K562 (cell line): ENCODE data around the gene AKT2. TPM values are rescaled to one million over a fixed set of nuclear protein-coding genes. Genes with fewer than 3 reads are reported as not detected.

ENCODE experiments used
- ATAC-seq: fragments of 200-7000 bp; cut with Tn5 transposase; 3 replicates; pipeline ENCODE4 v1.9.1; 2020; ENCODE audit warnings: moderate library complexity
- BruUV-seq: library from RNA; stranded (reverse); fragments of 400-500 nt; replicated peaks from 2 replicates; lab custom pipeline; 2021; lab: Mats Ljungman, UMichigan
- CTCF ChIA-PET: fragments of 300-600 bp; formaldehyde crosslinking; extraction: SDS; loops from one replicate; lab custom pipeline; 2021; ENCODE audit warnings: low intra/inter-chr PET ratio; lab: Yijun Ruan, JAX
- POLR2A ChIA-PET: fragments of 300-600, 350-650 bp; sonication (Branson Sonifier 250); formaldehyde crosslinking; extraction: SDS; loops from one replicate; lab custom pipeline; 2021; ENCODE audit warnings: antibody characterized with exemption, inconsistent platforms; lab: Yijun Ruan, JAX
- DNase-seq, 4 experiments: peaks; one replicate each; pipeline versions ENCODE4 v3.0.0 to v3.0.0-alpha.2; 2011 to 2018; ENCODE audit warnings: low spot score in 3 of 4, mixed read lengths in 3 of 4; ENCODE audit errors: extremely low read depth in 1 of 4
- FAIRE-seq: peaks from 2 replicates; lab custom pipeline; 2011; peaks lifted over from hg19 to GRCh38; lab: Jason Lieb, UNC
- H2AFZ ChIP-seq: 2 replicates; pipeline ENCODE4 v1.6.0; 2011; ENCODE audit warnings: low read depth, low read length, control low read depth, inconsistent platforms
- H3K27ac ChIP-seq: fragments of 200-600 bp; 3 replicates; pipeline ENCODE4 v1.8.0; 2011; ENCODE audit warnings: low read depth, mild to moderate bottlenecking, control low read depth, inconsistent platforms, low read length, moderate library complexity, mixed read lengths; ENCODE audit errors: extremely low read depth
- H3K27me3 ChIP-seq, 2 experiments: fragments of 300-600 bp in 1 of 2; 2 replicates in 1 of 2; 3 replicates in 1 of 2; pipeline versions ENCODE4 v1.6.0 to v1.8.0; 2011; ENCODE audit warnings: inconsistent platforms in 2 of 2, low read length in 2 of 2, mild to moderate bottlenecking in 1 of 2, mixed read lengths in 1 of 2, moderate library complexity in 1 of 2; ENCODE audit not compliant: control insufficient read depth in 2 of 2, insufficient read depth in 2 of 2
- H3K36me3 ChIP-seq: fragments of 300-600 bp; 3 replicates; pipeline ENCODE4 v1.8.0; 2011; ENCODE audit warnings: mild to moderate bottlenecking, low read length, inconsistent platforms; ENCODE audit not compliant: control insufficient read depth, insufficient read depth
- H3K4me1 ChIP-seq, 2 experiments: fragments of 200-600 bp in 1 of 2; replicated peaks in 1 of 2; 2 replicates in 1 of 2; 3 replicates in 1 of 2; pipeline versions ENCODE4 v1.5.1 to v1.8.0; 2011; ENCODE audit warnings: inconsistent platforms in 2 of 2, low read length in 2 of 2, mild to moderate bottlenecking in 1 of 2, mixed read lengths in 1 of 2, moderate library complexity in 1 of 2; ENCODE audit not compliant: control insufficient read depth in 2 of 2, insufficient read depth in 2 of 2
- H3K4me2 ChIP-seq: 2 replicates; pipeline ENCODE4 v1.6.1; 2011; ENCODE audit warnings: low read length, control low read depth, inconsistent platforms, mixed read lengths; ENCODE audit not compliant: insufficient read depth
- H3K4me3 ChIP-seq: fragments of 200-600 bp; sonication (generic), shearing (Covaris generic); 2 replicates; pipeline ENCODE4 v1.5.1; 2016; ENCODE audit warnings: control low read depth, inconsistent platforms
- H3K79me2 ChIP-seq: fragments of 200-600 bp; 3 replicates; pipeline ENCODE4 v1.8.0; 2011; ENCODE audit warnings: low read length, inconsistent platforms; ENCODE audit not compliant: control insufficient read depth, insufficient read depth
- H3K9ac ChIP-seq, 2 experiments: 2 replicates each; pipeline versions ENCODE4 v1.6.0 to v1.6.1; 2011; ENCODE audit warnings: low read depth in 2 of 2, low read length in 2 of 2, control low read depth in 1 of 2, inconsistent platforms in 1 of 2, mild to moderate bottlenecking in 1 of 2, mixed read lengths in 1 of 2; ENCODE audit not compliant: insufficient read depth in 1 of 2
- H3K9me1 ChIP-seq: one replicate; pipeline ENCODE4 v1.6.0; 2011; ENCODE audit warnings: inconsistent platforms, mild to moderate bottlenecking, low read length, moderate library complexity; ENCODE audit not compliant: control insufficient read depth, insufficient read depth
- H3K9me3 ChIP-seq: replicated peaks from 2 replicates; pipeline ENCODE4 v1.5.1; 2011; ENCODE audit warnings: low read depth, low read length, inconsistent platforms; ENCODE audit not compliant: control insufficient read depth, insufficient read depth
- H4K20me1 ChIP-seq: replicated peaks from 2 replicates; pipeline ENCODE4 v1.6.1; 2011; ENCODE audit warnings: low read length, inconsistent platforms, mixed read lengths; ENCODE audit not compliant: control insufficient read depth, insufficient read depth
- C11orf30 ChIP-seq: fragments of 450-650 bp; IDR thresholded peaks from 2 replicates; pipeline ENCODE4 v1.6.1; 2016; ENCODE audit warnings: low read depth, mild to moderate bottlenecking
- CC2D1A ChIP-seq: fragments of 450-650 bp; IDR thresholded peaks from 2 replicates; pipeline ENCODE4 v1.6.1; 2017; ENCODE audit warnings: mild to moderate bottlenecking
- CHD2 ChIP-seq: IDR thresholded peaks from 2 replicates; pipeline ENCODE4 v1.6.1; 2011; ENCODE audit warnings: low read depth, low read length
- ELF1 ChIP-seq: fragments of 200-800 bp; sonication (Bioruptor generic); IDR thresholded peaks from 2 replicates; pipeline ENCODE4 v1.6.1; 2016; ENCODE audit warnings: missing genetic modification characterization, missing compliant biosample characterization
- FOS ChIP-seq: IDR thresholded peaks from 3 replicates; pipeline ENCODE4 v1.6.1; 2011; ENCODE audit not compliant: insufficient read length; ENCODE audit errors: extremely low read depth
- GABPA ChIP-seq: fragments of 200-800 bp; sonication (Bioruptor generic); conservative IDR thresholded peaks from 2 replicates; pipeline ENCODE4 v1.6.1; 2016; ENCODE audit warnings: low read depth, missing genetic modification characterization, missing compliant biosample characterization
- GTF2E2 ChIP-seq: fragments of 200-800 bp; sonication (Bioruptor generic); IDR thresholded peaks from 2 replicates; pipeline ENCODE4 v1.6.1; 2016; ENCODE audit warnings: missing genetic modification characterization, missing compliant biosample characterization
- MBD2 ChIP-seq: sonication (generic); IDR thresholded peaks from 2 replicates; pipeline ENCODE4 v1.6.1; 2016; ENCODE audit warnings: low read depth, borderline replicate concordance
- PHF21A ChIP-seq: fragments of 450-650 bp; IDR thresholded peaks from 2 replicates; pipeline ENCODE4 v1.6.1; 2017; ENCODE audit warnings: low read depth, borderline replicate concordance
- RB1 ChIP-seq: fragments of 450-650 bp; IDR thresholded peaks from 2 replicates; pipeline ENCODE4 v1.6.1; 2017; ENCODE audit warnings: low read depth, mild to moderate bottlenecking
- SIN3A ChIP-seq, 2 experiments: fragments of 150-350 bp in 1 of 2; IDR thresholded peaks; 2 replicates each; pipeline ENCODE4 v1.6.1; 2011 to 2016; ENCODE audit warnings: borderline replicate concordance in 2 of 2, low read depth in 2 of 2, low read length in 2 of 2, mild to moderate bottlenecking in 2 of 2, moderate library complexity in 2 of 2; ENCODE audit not compliant: control insufficient read depth in 1 of 2
- SMC3 ChIP-seq: conservative IDR thresholded peaks from 2 replicates; pipeline ENCODE4 v1.6.1; 2011; ENCODE audit warnings: low read depth, low read length, improper control_type of control experiment; ENCODE audit not compliant: insufficient read depth
- TEAD4 ChIP-seq, 2 experiments: sonication (generic) in 1 of 2; formaldehyde crosslinking in 1 of 2; IDR thresholded peaks; 2 replicates each; pipeline versions ENCODE4 v1.6.1 to v1.8.0; 2012 to 2022; ENCODE audit warnings: borderline replicate concordance in 1 of 2, inconsistent platforms in 1 of 2, low read length in 1 of 2, mild to moderate bottlenecking in 1 of 2, missing genetic modification reagents in 1 of 2
- ZNF780A ChIP-seq: fragments of 250-450 bp; sonication (Bioruptor Pico); IDR thresholded peaks from 2 replicates; pipeline ENCODE4 v1.5.0; 2021; ENCODE audit warnings: mild to moderate bottlenecking
- WGBS: fragments of 100-300 bp; shearing (Covaris generic); methylation state at CpG from one replicate; pipeline ENCODE4 v1.1.6; 2016; ENCODE audit warnings: low coverage, mixed read lengths; ENCODE audit not compliant: insufficient coverage; ENCODE audit errors: missing lambda C conversion rate; 5-methylcytosine and 5-hydroxymethylcytosine counted together
- in situ Hi-C: fragments of 300-500 bp; cut with MboI; formaldehyde crosslinking; loops from 4 replicates; pipeline ENCODE4 v1.15.0; 2018; ENCODE audit warnings: inconsistent platforms, mixed read lengths
- intact Hi-C: fragments of 100-400 bp; cut with micrococcal nuclease; formaldehyde crosslinking; loops from 2 replicates; pipeline ENCODE4 v1.14.2; 2022
- polyA plus RNA-seq, 8 experiments: library from polyadenylated mRNA; depleted of rRNA in 4 of 8; stranded (reverse) in 5 of 8; unstranded in 3 of 8; fragments of >200 nt; fragmentation: Nextera tagmentation in 2 of 8; fragmentation: Illumina TruSeq in 1 of 8; extraction: Ambion mirVana in 2 of 8; extraction: Trizol in 1 of 8; gene quantifications; 2 replicates each; pipeline versions ENCODE4 v1.2.1 to v1.2.3, GENCODE V29; 2011 to 2014; ENCODE audit warnings: inconsistent platforms in 1 of 8, missing spikeins in 1 of 8
- total RNA-seq, 7 experiments: library from RNA; depleted of rRNA in 6 of 7; stranded (reverse); fragments of >200 nt in 6 of 7; fragmentation: Illumina TruSeq in 2 of 7; extraction: Trizol in 2 of 7; gene quantifications; 2 replicates each; pipeline versions ENCODE4 v1.2.1 to v1.2.3, GENCODE V29; 2011 to 2021; ENCODE audit warnings: low replicate concordance in 1 of 7
- TF ChIP-seq, protein P1 (sequence below): fragments of 250-450 bp; sonication (Bioruptor Pico); IDR thresholded peaks from 2 replicates; pipeline ENCODE4 v1.8.0; 2022; ENCODE audit warnings: inconsistent platforms

Gene AKT2
- total and polyA plus RNA-seq, 9 of the 15 experiments (the other 6 are each of a cell fraction or from before 2014, with no cell fraction given) = 1.1 to 132 (median 67.7) TPM

DNA sequence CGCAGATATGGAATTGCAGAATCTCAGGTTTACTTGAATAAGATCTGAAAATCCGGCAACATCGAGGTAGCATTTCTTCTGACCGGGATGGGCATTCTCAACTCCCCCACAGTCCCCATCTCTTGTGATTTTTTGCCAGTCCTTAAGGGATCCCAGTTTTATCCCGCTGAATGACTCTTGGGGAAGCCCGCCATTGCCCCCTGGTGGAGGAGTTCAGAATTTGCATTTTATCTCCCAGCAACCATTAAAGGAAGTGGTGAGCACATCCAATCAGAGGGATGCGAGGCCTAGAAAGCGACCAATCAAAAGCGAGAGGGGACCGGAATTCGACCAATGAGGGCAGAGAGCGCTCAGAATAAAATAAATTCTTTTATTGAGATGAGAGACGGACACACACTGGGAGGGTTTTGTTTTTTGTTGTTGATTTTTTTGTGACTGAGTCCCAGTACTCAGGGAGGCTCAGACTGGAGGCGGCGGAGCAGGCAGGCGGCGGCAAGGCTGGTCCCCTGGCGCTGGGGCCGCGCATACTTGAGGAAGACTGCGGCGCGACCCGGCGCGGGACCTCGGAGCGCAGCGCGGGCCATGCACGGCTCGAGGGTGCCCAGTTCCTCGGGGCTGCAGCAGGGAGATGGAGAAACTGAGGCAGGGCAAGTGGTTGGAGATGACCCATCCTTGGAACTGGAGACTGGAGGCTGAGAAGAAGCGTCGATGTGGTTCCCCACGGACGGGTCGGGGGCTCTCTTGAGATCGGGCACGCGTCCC, 63.1 kb downstream of the AKT2 start:
- ATAC-seq (peak; percentile 85), DNase-seq (peak; percentile 84 to 96 (median 89)), FAIRE-seq (peak; percentile 97)
- H2AFZ ChIP-seq = no peak overlapping the region
- POLR2A ChIA-PET = interaction anchor here (1.0 kb wide), 1 partner anchor 22 kb away, joined by 3 read pairs; no protein-coding TSS in a partner anchor
- H3K9me1 ChIP-seq = no peaks in the 10 kb centered on the region
- in situ Hi-C loops (loop anchor here (5.0 kb wide), 1 partner anchor 75 kb away; no protein-coding TSS in a partner anchor), intact Hi-C loops (loop anchor here (1.0 to 2.0 kb wide), 2 partner anchors 67 to 83 kb away; no protein-coding TSS in a partner anchor)
- H3K27me3 ChIP-seq = peaks cover 0 to 3% of the 10 kb centered on the region in 2 experiments; a peak in 1 of 5 replicates
- H3K4me3 ChIP-seq = no peak overlapping the region
- no peaks in the 10 kb centered on the region; the same call in none of the 2 replicates for H4K20me1 ChIP-seq
- H3K4me2 ChIP-seq = no peak overlapping the region
- H3K4me1 ChIP-seq = peaks cover 12 to 46% of the 10 kb centered on the region in 2 experiments; a peak in 4 of 5 replicates
- CTCF ChIA-PET = interaction anchor here (0.5 to 3.3 kb wide), 5 partner anchors 30 to 430 kb away, joined by 3 to 24 read pairs (median 6); no protein-coding TSS in a partner anchor
- H3K9me3 ChIP-seq = peaks cover 4% of the 10 kb centered on the region; the same call in 1 of the 2 replicates
- BruUV-seq = no TSS peak
- H3K36me3 ChIP-seq = no peaks in the 10 kb centered on the region
- no peak overlapping the region for H3K27ac ChIP-seq
- no peak overlapping the region for H3K9ac ChIP-seq
- H3K79me2 ChIP-seq = no peaks in the 10 kb centered on the region
- 62% methylated on average over 35 of the region's 41 CpGs for WGBS
- TF ChIP-seq CHD2 (peak; percentile 67; the same call in 1 of the 2 replicates), SIN3A (IDR thresholded peaks at IDR 0.05; ENCODE audit: borderline replicate concordance in 2 of 2, control insufficient read depth in 1 of 2, low read depth in 2 of 2, low read length in 2 of 2) (no peak), PHF21A (peak; percentile 15; the same call in 1 of the 2 replicates), MBD2 (peak; percentile 88), RB1 (peak; percentile 30; the same call in 1 of the 2 replicates), GTF2E2 (no peak), TEAD4 (IDR thresholded peaks at IDR 0.05; ENCODE audit: low read length) (0 out of 2 replicates have a peak, but pooled peaks have one; percentile 19), TEAD4 (CRISPR knock-in tag; IDR thresholded peaks at IDR 0.05; ENCODE audit: borderline replicate concordance) (no peak), ELF1 (tag) (0 out of 2 replicates have a peak, but pooled peaks have one; percentile 23), GABPA (tag) (peak; percentile 29; the same call in 1 of the 2 replicates), ZNF780A (CRISPR knock-in tag) (no peak), CC2D1A (peak; percentile 94), FOS (peak; percentile 98), C11orf30 (no peak), SMC3 (peak; percentile 79)
- TF ChIP-seq, protein P1, sequence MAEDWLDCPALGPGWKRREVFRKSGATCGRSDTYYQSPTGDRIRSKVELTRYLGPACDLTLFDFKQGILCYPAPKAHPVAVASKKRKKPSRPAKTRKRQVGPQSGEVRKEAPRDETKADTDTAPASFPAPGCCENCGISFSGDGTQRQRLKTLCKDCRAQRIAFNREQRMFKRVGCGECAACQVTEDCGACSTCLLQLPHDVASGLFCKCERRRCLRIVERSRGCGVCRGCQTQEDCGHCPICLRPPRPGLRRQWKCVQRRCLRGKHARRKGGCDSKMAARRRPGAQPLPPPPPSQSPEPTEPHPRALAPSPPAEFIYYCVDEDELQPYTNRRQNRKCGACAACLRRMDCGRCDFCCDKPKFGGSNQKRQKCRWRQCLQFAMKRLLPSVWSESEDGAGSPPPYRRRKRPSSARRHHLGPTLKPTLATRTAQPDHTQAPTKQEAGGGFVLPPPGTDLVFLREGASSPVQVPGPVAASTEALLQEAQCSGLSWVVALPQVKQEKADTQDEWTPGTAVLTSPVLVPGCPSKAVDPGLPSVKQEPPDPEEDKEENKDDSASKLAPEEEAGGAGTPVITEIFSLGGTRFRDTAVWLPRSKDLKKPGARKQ (CRISPR knock-in tag) = no peak
